Upper lobe of right lung (tissue), 1 donor: ENCODE data around the gene PAFAH1B2. TPM values are rescaled to one million over a fixed set of nuclear protein-coding genes. Genes with fewer than 3 reads are reported as not detected.
"Not testable (repeated sequence)": the region's sequence is repeated elsewhere in the genome, so short reads cannot be mapped to it uniquely, and the experiment has no call there.

ENCODE experiments used
- ATAC-seq: fragments of 200-7000 bp; cut with Tn5 transposase; one replicate; pipeline ENCODE4 v1.9.1; 2020; ENCODE audit warnings: mild to moderate bottlenecking, moderate library complexity
- DNase-seq: peaks from one replicate; pipeline ENCODE4 v3.0.0-alpha.2; 2020
- H3K27ac ChIP-seq: fragments of 200-600 bp; one replicate; pipeline ENCODE4 v1.8.0; 2022
- H3K27me3 ChIP-seq: fragments of 200-600 bp; one replicate; pipeline ENCODE4 v1.8.0; 2022; ENCODE audit warnings: mild to moderate bottlenecking
- H3K36me3 ChIP-seq: fragments of 200-600 bp; one replicate; pipeline ENCODE4 v1.8.0; 2022
- H3K4me1 ChIP-seq: fragments of 200-600 bp; one replicate; pipeline ENCODE4 v1.8.0; 2022
- H3K4me3 ChIP-seq: fragments of 200-600 bp; one replicate; pipeline ENCODE4 v1.8.0; 2022; ENCODE audit warnings: mild to moderate bottlenecking
- H3K9me3 ChIP-seq: fragments of 200-600 bp; one replicate; pipeline ENCODE4 v1.8.0; 2022
- CTCF ChIP-seq: fragments of 200-600 bp; IDR thresholded peaks from one replicate; pipeline ENCODE4 v1.8.0; 2022; ENCODE audit warnings: antibody characterized with exemption
- intact Hi-C: fragments of 100-400 bp; cut with DNase I; formaldehyde crosslinking; loops from one replicate; pipeline ENCODE4 v1.11.0; 2022
- total RNA-seq: library from RNA; stranded (reverse); fragmentation: NEBNext Ultra II Directional; extraction: Animal tissue kit (Norgen Biotek cat#: 25700); gene quantifications from one replicate; pipeline ENCODE4 v1.2.1, GENCODE V29; 2021
- donor health status: DM: no; HTN: yes; CAD: no; lungs with severe emphysema.

The PAFAH1B2 gene
- total RNA-seq, 1 donor from 2014 or later = 86.9 TPM

- H3K4me1 ChIP-seq = peaks cover 18% of the 10 kb centered on the region
Observed at GRCh38 chr11:117202386-117203068, 58.4 kb downstream of the PAFAH1B2 start.

GRCh38 chr11:117203069-117203407 lies 59.0 kb downstream of the PAFAH1B2 start:
- intact Hi-C loops = no loop called here
- no peak for TF ChIP-seq CTCF
- H3K9me3 ChIP-seq = no peaks in the 10 kb centered on the region
- H3K36me3 ChIP-seq = peaks cover 28% of the 10 kb centered on the region
- peak overlapping the region; percentile 2 for H3K4me3 ChIP-seq
- no peak for ATAC-seq
- DNase-seq = no peak
- H3K27ac ChIP-seq = peak overlapping the region; percentile 85
- no peaks in the 10 kb centered on the region for H3K27me3 ChIP-seq
- H3K4me1 ChIP-seq = peaks cover 16% of the 10 kb centered on the region

More at GRCh38 chr11:117202386-117203068, 58.4 kb downstream of the PAFAH1B2 start:
- intact Hi-C loops = no loop called here
- no peaks in the 10 kb centered on the region for H3K27me3 ChIP-seq
- no peak for TF ChIP-seq CTCF
- DNase-seq (no peak), ATAC-seq (no peak)
- peaks cover 28% of the 10 kb centered on the region for H3K36me3 ChIP-seq
- no peaks in the 10 kb centered on the region for H3K9me3 ChIP-seq
- H3K4me3 ChIP-seq = peak overlapping the region; percentile 48
- peak overlapping the region; percentile 85 for H3K27ac ChIP-seq

GRCh38 chr11:117204283-117205080 lies 60.4 kb downstream of the PAFAH1B2 start:
- Histone ChIP-seq H3K9me3 (no peaks in the 10 kb centered on the region), H3K27ac (no peak overlapping the region), H3K4me1 (peaks cover 4% of the 10 kb centered on the region), H3K27me3 (no peaks in the 10 kb centered on the region), H3K4me3 (no peak overlapping the region), H3K36me3 (peaks cover 28% of the 10 kb centered on the region)
- DNase-seq (no peak), ATAC-seq (no peak)
- TF ChIP-seq CTCF = no peak
- intact Hi-C loops = loop anchor here (5.0 kb wide), 1 partner anchor 72 kb away; no protein-coding TSS in a partner anchor

GRCh38 chr11:117205211-117205818 lies 61.2 kb downstream of the PAFAH1B2 start:
- intact Hi-C loops = loop anchor here (5.0 kb wide), 1 partner anchor 73 kb away; no protein-coding TSS in a partner anchor

GRCh38 chr11:117206111-117206510 lies 62.0 kb downstream of the PAFAH1B2 start:
- not testable (repeated sequence) for H3K4me1 ChIP-seq, ATAC-seq, H3K9me3 ChIP-seq, DNase-seq, H3K27ac ChIP-seq, H3K4me3 ChIP-seq, H3K27me3 ChIP-seq
- intact Hi-C loops = loop anchor here (5.0 kb wide), 1 partner anchor 74 kb away; no protein-coding TSS in a partner anchor
- H3K36me3 ChIP-seq = peaks cover 28% of the 10 kb centered on the region

More at GRCh38 chr11:117205211-117205818, 61.2 kb downstream of the PAFAH1B2 start:
- no peak for TF ChIP-seq CTCF
- no peak overlapping the region for H3K27ac ChIP-seq
- H3K4me1 ChIP-seq = peaks cover 4% of the 10 kb centered on the region
- no peaks in the 10 kb centered on the region for H3K9me3 ChIP-seq
- peaks cover 28% of the 10 kb centered on the region for H3K36me3 ChIP-seq
- no peak overlapping the region for H3K4me3 ChIP-seq
- ATAC-seq (no peak), DNase-seq (no peak)
- H3K27me3 ChIP-seq = no peaks in the 10 kb centered on the region

- peaks cover 28% of the 10 kb centered on the region for H3K36me3 ChIP-seq
- not testable (repeated sequence) for H3K27ac ChIP-seq, DNase-seq, H3K27me3 ChIP-seq, H3K4me3 ChIP-seq, H3K4me1 ChIP-seq, H3K9me3 ChIP-seq
- ATAC-seq = peak; percentile 17
- intact Hi-C loops = loop anchor here (5.0 kb wide), 1 partner anchor 75 kb away; no protein-coding TSS in a partner anchor
Observed at GRCh38 chr11:117206859-117207258, 62.8 kb downstream of the PAFAH1B2 start.

- not testable (repeated sequence) for H3K4me1 ChIP-seq, ATAC-seq, H3K27me3 ChIP-seq, H3K27ac ChIP-seq, H3K9me3 ChIP-seq, DNase-seq, H3K4me3 ChIP-seq
- peaks cover 28% of the 10 kb centered on the region for H3K36me3 ChIP-seq
- intact Hi-C loops = loop anchor here (5.0 kb wide), 1 partner anchor 75 kb away; no protein-coding TSS in a partner anchor
Observed at GRCh38 chr11:117207481-117207880, 63.4 kb downstream of the PAFAH1B2 start.

GRCh38 chr11:117208710-117209109 lies 64.6 kb downstream of the PAFAH1B2 start:
- not testable (repeated sequence) for H3K9me3 ChIP-seq, H3K4me3 ChIP-seq, H3K27me3 ChIP-seq, H3K27ac ChIP-seq, ATAC-seq, DNase-seq, H3K4me1 ChIP-seq
- intact Hi-C loops = loop anchor here (5.0 kb wide), 1 partner anchor 76 kb away; no protein-coding TSS in a partner anchor
- peaks cover 31% of the 10 kb centered on the region for H3K36me3 ChIP-seq

GRCh38 chr11:117209351-117210125 lies 65.5 kb downstream of the PAFAH1B2 start:
- H3K9me3 ChIP-seq, H3K27me3 ChIP-seq, H3K4me1 ChIP-seq, H3K27ac ChIP-seq, H3K4me3 ChIP-seq, DNase-seq: not testable (repeated sequence)
- H3K36me3 ChIP-seq = peaks cover 31% of the 10 kb centered on the region
- peak; percentile 53 for ATAC-seq
- intact Hi-C loops = loop anchor here (5.0 kb wide), 1 partner anchor 77 kb away; no protein-coding TSS in a partner anchor
